Spleen (tissue), 11 donors: ENCODE data around the gene ITPKB. TPM values are rescaled to one million over a fixed set of nuclear protein-coding genes. Genes with fewer than 3 reads are reported as not detected.

Experiments
- DNase-seq: peaks from one replicate; pipeline ENCODE4 v3.0.0-alpha.2; 2020
- H3K27ac ChIP-seq, 8 donors: fragments of 200-600 bp; sonication (generic) in 7 of 8; 1 replicate in 4 of 8; 2 replicates in 4 of 8; pipeline versions ENCODE4 v1.5.0 to v1.8.0; 2016 to 2021; ENCODE audit warnings: inconsistent platforms in 4 of 8, mild to moderate bottlenecking in 4 of 8, moderate library complexity in 1 of 8
- H3K27me3 ChIP-seq, 7 donors: fragments of 200-600 bp; sonication (generic) in 6 of 7; replicated peaks in 1 of 7; 1 replicate in 4 of 7; 2 replicates in 3 of 7; pipeline versions ENCODE4 v1.5.0 to v1.8.0; 2016 to 2021; ENCODE audit warnings: inconsistent platforms in 3 of 7, mild to moderate bottlenecking in 1 of 7
- H3K36me3 ChIP-seq, 6 donors: fragments of 200-600 bp; sonication (generic) in 5 of 6; 1 replicate in 4 of 6; 2 replicates in 2 of 6; pipeline versions ENCODE4 v1.5.0 to v1.8.0; 2016 to 2021; ENCODE audit warnings: inconsistent platforms in 2 of 6
- H3K4me1 ChIP-seq, 6 donors: fragments of 200-600 bp; sonication (generic) in 5 of 6; 1 replicate in 3 of 6; 2 replicates in 3 of 6; pipeline versions ENCODE4 v1.5.0 to v1.8.0; 2016 to 2021; ENCODE audit warnings: inconsistent platforms in 3 of 6
- H3K4me3 ChIP-seq, 8 donors: fragments of 200-600 bp; sonication (generic) in 7 of 8; 1 replicate in 4 of 8; 2 replicates in 4 of 8; pipeline versions ENCODE4 v1.5.0 to v1.8.0; 2016 to 2021; ENCODE audit warnings: inconsistent platforms in 4 of 8, mild to moderate bottlenecking in 4 of 8, moderate library complexity in 2 of 8
- H3K9me3 ChIP-seq, 8 donors: fragments of 200-600 bp; sonication (generic) in 7 of 8; 1 replicate in 4 of 8; 2 replicates in 4 of 8; pipeline versions ENCODE4 v1.5.0 to v1.8.0; 2016 to 2021; ENCODE audit warnings: inconsistent platforms in 4 of 8
- POLR2A ChIP-seq, 3 donors: fragments of 450-650 bp; IDR thresholded peaks; one replicate each; pipeline ENCODE4 v1.5.1; 2017; ENCODE audit warnings: antibody characterized with exemption in 3 of 3, mild to moderate bottlenecking in 1 of 3
- POLR2AphosphoS5 ChIP-seq, 3 donors: sonication (generic); formaldehyde crosslinking; IDR thresholded peaks; one replicate each; pipeline ENCODE4 v1.5.1; 2017; ENCODE audit warnings: antibody characterized with exemption in 3 of 3
- WGBS, 5 donors: extraction: QIAGEN DNeasy Blood & Tissue Kit in 3 of 5; methylation state at CpG; one replicate each; pipeline versions ENCODE4 v1.1.5 to v1.1.7; 2013 to 2018; 5-methylcytosine and 5-hydroxymethylcytosine counted together
- intact Hi-C: fragments of 100-400 bp; cut with DNase I; formaldehyde crosslinking; loops from one replicate; pipeline ENCODE4 v1.15.0; 2023; ENCODE audit warnings: low total_unique reads
- polyA plus RNA-seq, 3 donors: library from polyadenylated mRNA; stranded (reverse); fragments of 200-250 nt; gene quantifications; one replicate each; pipeline ENCODE4 v1.2.1, GENCODE V29; 2013
- total RNA-seq, 7 donors: library from RNA; depleted of rRNA in 3 of 7; stranded (reverse); fragments of >200 nt in 3 of 7; fragmentation: NEBNext Ultra II Directional in 4 of 7; extraction: Animal tissue kit (Norgen Biotek cat#: 25700) in 4 of 7; gene quantifications; one replicate each; pipeline versions ENCODE4 v1.1.0 to v1.2.1, GENCODE V29; 2016 to 2021
- TF ChIP-seq, protein P1 (sequence below), 11 experiments: fragments of 200-600 bp in 7 of 11; fragments of 450-650 bp in 4 of 11; sonication (generic) in 4 of 11; IDR thresholded peaks in 8 of 11; conservative IDR thresholded peaks in 3 of 11; 1 replicate in 7 of 11; 2 replicates in 4 of 11; pipeline versions ENCODE4 v1.4.0 to v1.8.0; 2016 to 2021; ENCODE audit warnings: antibody characterized with exemption in 11 of 11, inconsistent platforms in 4 of 11, mild to moderate bottlenecking in 1 of 11
- donor health status: healthy with polysubstance abuse.
- donor health status: DM: no; HTN: no; CAD: no; lungs with moderate emphysema.
- donor health status: DM: no; HTN: no; CAD: no.
- donor health status: Bipolar disorder and iron deficiency.
- donor health status: healthy.
- donor health status: DM: no; HTN: no; CAD: no.
- donor health status: DM: yes; HTN: yes; CAD: no.

Gene ITPKB
- total and polyA plus RNA-seq, 10 donors, result 8.5 to 74.6 (median 59.6) TPM

DNA sequence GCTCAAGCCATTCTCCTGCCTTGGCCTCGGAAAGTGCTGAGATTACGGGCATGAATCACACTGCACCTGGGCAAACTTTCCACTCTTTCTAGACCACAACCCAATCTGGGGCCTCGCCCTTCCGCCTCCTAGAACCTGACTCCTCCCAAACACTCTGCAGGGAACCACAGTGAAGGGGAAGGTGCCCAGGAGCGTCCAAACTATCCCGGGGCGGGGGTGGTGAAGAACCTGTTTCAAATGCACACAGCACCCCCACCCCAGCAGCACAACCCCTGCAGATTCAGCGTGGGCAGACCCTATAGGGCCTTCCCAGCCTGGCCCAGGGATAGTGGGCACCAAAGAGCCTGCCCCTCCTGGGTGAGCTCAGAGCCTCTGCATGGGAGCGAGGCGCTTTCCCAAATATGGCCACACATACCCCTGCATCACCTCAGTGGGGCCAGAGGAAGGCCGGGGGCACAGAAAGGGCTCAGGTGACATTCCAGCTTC lies 103.6 kb downstream of the ITPKB start:
- H3K4me1 ChIP-seq, result peaks cover 19 to 88% (median 64%) of the 10 kb centered on the region in 6 donors
- DNase-seq, result peak; percentile 73
- WGBS, 5 donors, result 58 to 78% (median 72%) methylated on average over 8 to 11 of the region's 11 CpGs
- no peaks in the 10 kb centered on the region for H3K9me3 ChIP-seq
- peak overlapping the region in 5 of 8 donors; percentile 21 to 86 (median 81) for H3K27ac ChIP-seq
- TF ChIP-seq POLR2AphosphoS5 (IDR thresholded peaks at IDR 0.05), result peak in 2 of 3 donors; percentile 5 to 13
- TF ChIP-seq POLR2A (IDR thresholded peaks at IDR 0.05), result no peak
- intact Hi-C loops, result no loop called here
- peaks cover 0 to 99% (median 61%) of the 10 kb centered on the region in 6 donors for H3K36me3 ChIP-seq
- no peak overlapping the region for H3K4me3 ChIP-seq
- no peaks in the 10 kb centered on the region for H3K27me3 ChIP-seq

DNA sequence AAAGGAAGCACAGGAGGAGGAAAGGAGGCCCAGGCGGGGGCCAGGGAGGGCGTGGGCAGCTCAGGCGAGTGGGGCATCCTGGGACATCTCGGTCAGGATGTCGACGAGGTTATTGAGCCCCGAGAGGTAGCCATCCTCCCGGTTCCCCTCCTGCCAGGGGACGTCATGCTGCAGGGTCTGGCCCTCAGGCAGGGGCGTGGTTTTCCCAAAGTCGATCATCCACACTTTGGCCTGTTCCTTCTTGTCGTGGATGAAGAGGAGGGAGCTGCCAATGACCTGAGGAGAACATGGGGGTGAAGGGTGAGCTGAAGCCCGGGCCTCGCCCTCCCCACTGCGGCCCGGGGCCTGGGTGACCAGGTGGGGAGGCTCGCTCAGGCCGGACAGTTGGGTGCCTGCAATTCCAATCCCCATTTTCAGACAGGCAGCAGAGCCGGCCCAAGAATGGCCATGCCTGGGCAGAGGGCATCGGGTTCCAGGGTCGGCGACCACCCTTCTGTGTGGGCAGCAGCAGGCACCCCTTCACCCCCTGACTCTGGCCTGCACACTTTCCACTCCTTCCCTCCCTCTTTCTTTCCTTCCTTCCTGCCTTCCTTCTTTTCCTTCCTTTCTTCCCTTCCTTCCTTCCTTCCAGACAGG lies 104.4 kb downstream of the ITPKB start:
- peaks cover 0 to 99% (median 54%) of the 10 kb centered on the region in 6 donors for H3K36me3 ChIP-seq

DNA sequence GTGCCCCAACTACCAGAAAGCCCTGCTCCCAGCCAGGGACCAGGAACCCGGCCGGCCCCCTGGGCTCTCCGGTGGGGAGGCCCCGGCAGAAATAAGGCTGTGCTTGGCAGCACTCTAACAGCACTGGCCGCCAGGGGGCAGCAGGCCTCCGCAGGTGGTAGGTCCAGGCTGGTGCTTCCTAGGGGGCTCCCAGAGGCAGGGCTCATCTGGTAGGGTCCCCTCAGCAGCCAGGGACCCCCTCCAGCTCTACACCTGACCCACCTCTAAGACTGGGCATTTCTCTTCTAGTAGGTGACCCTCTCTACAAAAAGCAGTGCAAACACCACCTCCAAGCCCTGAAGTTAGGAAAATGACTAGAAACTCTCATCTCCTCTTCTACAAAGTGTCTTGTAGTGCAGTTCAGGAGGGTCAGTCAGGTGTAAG lies 104.9 kb downstream of the ITPKB start:
- WGBS, 5 donors, result 0 to 5% (median 3%) methylated on average over 2 to 6 of the region's 6 CpGs
- peak; percentile 96 for DNase-seq
- Histone ChIP-seq H3K4me1 (peaks cover 19 to 79% (median 57%) of the 10 kb centered on the region in 6 donors), H3K36me3 (peaks cover 0 to 95% (median 48%) of the 10 kb centered on the region in 6 donors), H3K9me3 (no peaks in the 10 kb centered on the region), H3K27ac (peak overlapping the region in 7 of 8 donors; percentile 46 to 86 (median 79)), H3K27me3 (no peaks in the 10 kb centered on the region), H3K4me3 (no peak overlapping the region)
- intact Hi-C loops, result loop anchor here (5.0 kb wide), 1 partner anchor 193 kb away; no protein-coding TSS in a partner anchor
- TF ChIP-seq POLR2A (IDR thresholded peaks at IDR 0.05) (no peak), POLR2AphosphoS5 (IDR thresholded peaks at IDR 0.05) (peak; percentile 58 to 77 (median 71))
- TF ChIP-seq, protein P1, sequence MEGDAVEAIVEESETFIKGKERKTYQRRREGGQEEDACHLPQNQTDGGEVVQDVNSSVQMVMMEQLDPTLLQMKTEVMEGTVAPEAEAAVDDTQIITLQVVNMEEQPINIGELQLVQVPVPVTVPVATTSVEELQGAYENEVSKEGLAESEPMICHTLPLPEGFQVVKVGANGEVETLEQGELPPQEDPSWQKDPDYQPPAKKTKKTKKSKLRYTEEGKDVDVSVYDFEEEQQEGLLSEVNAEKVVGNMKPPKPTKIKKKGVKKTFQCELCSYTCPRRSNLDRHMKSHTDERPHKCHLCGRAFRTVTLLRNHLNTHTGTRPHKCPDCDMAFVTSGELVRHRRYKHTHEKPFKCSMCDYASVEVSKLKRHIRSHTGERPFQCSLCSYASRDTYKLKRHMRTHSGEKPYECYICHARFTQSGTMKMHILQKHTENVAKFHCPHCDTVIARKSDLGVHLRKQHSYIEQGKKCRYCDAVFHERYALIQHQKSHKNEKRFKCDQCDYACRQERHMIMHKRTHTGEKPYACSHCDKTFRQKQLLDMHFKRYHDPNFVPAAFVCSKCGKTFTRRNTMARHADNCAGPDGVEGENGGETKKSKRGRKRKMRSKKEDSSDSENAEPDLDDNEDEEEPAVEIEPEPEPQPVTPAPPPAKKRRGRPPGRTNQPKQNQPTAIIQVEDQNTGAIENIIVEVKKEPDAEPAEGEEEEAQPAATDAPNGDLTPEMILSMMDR (IDR thresholded peaks at IDR 0.05 in 8 of 11, conservative IDR thresholded peaks at IDR 0.05 in 3 of 11), result peak; percentile 87 to 96 (median 92)

More for the DNA sequence above, 104.4 kb downstream of the ITPKB start:
- TF ChIP-seq POLR2AphosphoS5 (IDR thresholded peaks at IDR 0.05), result no peak
- no peak for TF ChIP-seq POLR2A (IDR thresholded peaks at IDR 0.05)
- TF ChIP-seq, protein P1 (IDR thresholded peaks at IDR 0.05 in 8 of 11, conservative IDR thresholded peaks at IDR 0.05 in 3 of 11), result no peak
- no peak overlapping the region for H3K4me3 ChIP-seq
- peak; percentile 81 for DNase-seq
- H3K27ac ChIP-seq, result peak overlapping the region in 7 of 8 donors; percentile 46 to 86 (median 79)
- WGBS, 5 donors, result 71 to 87% (median 82%) methylated on average over 16 to 22 of the region's 22 CpGs
- peaks cover 19 to 80% (median 57%) of the 10 kb centered on the region in 6 donors for H3K4me1 ChIP-seq
- intact Hi-C loops, result loop anchor here (5.0 kb wide), 1 partner anchor 193 kb away; no protein-coding TSS in a partner anchor
- H3K27me3 ChIP-seq, result no peaks in the 10 kb centered on the region
- no peaks in the 10 kb centered on the region for H3K9me3 ChIP-seq

DNA sequence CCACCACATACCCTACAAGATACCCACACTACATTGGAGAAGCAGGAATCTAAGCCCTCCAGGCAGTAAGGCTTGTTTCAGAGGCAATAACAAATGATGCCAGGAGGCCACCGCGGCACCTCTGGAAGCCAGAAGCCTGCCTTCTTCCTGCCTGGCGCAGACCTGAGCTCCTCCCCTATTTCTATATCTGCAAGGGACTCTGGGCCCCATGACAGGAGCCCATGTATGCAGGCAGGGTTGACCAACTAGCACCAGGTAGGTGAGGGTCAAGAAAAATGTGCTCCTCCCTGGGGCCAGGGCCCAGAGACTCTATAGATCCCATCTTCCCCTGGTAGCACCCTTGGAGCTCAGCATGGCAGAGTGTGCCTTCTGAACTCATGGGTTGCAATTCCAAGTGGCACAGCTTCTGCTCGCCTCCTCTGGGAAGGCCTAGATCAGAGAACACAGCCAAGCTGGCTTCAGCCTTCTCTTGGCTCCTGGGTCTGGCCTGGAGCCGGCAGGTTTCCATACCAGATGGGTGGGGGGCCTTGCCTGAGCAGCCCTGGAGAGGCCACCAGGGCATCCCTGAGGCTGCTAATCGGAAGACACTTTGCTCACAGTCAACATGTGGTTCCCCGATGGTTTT lies 105.4 kb downstream of the ITPKB start:
- TF ChIP-seq POLR2AphosphoS5 (IDR thresholded peaks at IDR 0.05) (no peak), POLR2A (IDR thresholded peaks at IDR 0.05) (no peak)
- TF ChIP-seq, protein P1 (IDR thresholded peaks at IDR 0.05 in 8 of 11, conservative IDR thresholded peaks at IDR 0.05 in 3 of 11), result no peak
- Histone ChIP-seq H3K4me3 (no peak overlapping the region), H3K36me3 (peaks cover 0 to 90% (median 44%) of the 10 kb centered on the region in 6 donors), H3K27me3 (no peaks in the 10 kb centered on the region), H3K9me3 (no peaks in the 10 kb centered on the region), H3K27ac (peak overlapping the region in 6 of 8 donors; percentile 48 to 86 (median 80)), H3K4me1 (peaks cover 19 to 78% (median 57%) of the 10 kb centered on the region in 6 donors)
- peak; percentile 68 for DNase-seq
- WGBS, 5 donors, result 30 to 53% (median 39%) methylated on average over 7 of the region's 7 CpGs
- intact Hi-C loops, result loop anchor here (5.0 kb wide), 1 partner anchor 194 kb away; no protein-coding TSS in a partner anchor
